OCI-LY7 (cell line): ENCODE measurements around the gene C7.
"Not testable (repeated sequence)": the region's sequence is repeated elsewhere in the genome, so short reads cannot be mapped to it uniquely, and the experiment has no call there.

Experiments
- EZH2phosphoT487 ChIP-seq: fragments of 200-600 bp; sonication (generic); IDR thresholded peaks from 2 replicates; pipeline ENCODE4 v1.6.1; 2018; ENCODE audit warnings: low read depth, borderline replicate concordance, mild to moderate bottlenecking, mixed run types, antibody characterized with exemption, low read length, moderate library complexity, mixed read lengths
- TF ChIP-seq, protein P1 (sequence below): fragments of 200-600 bp; sonication (generic); conservative IDR thresholded peaks from 2 replicates; pipeline ENCODE4 v1.5.1; 2014; ENCODE audit warnings: mild to moderate bottlenecking, antibody characterized with exemption, low read length, moderate library complexity, mixed read lengths

DNA sequence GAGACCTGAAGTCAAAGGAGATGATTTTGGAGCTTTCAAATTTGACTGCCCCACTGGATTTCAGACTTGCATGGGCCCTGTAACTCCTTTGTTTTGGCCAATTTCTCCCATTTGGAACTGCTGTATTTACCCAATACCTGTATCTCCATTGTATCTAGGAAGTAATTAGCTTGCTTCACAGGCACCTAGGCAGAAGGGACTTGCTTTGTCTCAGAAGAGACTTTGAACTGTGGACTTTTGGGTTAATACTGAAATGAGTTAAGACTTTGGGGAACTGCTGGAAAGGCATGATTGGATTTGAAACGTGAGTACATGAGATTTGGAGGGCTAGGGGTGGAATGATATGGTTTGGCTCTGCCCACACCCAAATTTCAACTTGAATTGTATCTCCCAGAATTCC, 26.2 kb upstream of the C7 start:
- TF ChIP-seq, protein P1, sequence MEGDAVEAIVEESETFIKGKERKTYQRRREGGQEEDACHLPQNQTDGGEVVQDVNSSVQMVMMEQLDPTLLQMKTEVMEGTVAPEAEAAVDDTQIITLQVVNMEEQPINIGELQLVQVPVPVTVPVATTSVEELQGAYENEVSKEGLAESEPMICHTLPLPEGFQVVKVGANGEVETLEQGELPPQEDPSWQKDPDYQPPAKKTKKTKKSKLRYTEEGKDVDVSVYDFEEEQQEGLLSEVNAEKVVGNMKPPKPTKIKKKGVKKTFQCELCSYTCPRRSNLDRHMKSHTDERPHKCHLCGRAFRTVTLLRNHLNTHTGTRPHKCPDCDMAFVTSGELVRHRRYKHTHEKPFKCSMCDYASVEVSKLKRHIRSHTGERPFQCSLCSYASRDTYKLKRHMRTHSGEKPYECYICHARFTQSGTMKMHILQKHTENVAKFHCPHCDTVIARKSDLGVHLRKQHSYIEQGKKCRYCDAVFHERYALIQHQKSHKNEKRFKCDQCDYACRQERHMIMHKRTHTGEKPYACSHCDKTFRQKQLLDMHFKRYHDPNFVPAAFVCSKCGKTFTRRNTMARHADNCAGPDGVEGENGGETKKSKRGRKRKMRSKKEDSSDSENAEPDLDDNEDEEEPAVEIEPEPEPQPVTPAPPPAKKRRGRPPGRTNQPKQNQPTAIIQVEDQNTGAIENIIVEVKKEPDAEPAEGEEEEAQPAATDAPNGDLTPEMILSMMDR: not testable (repeated sequence)
- TF ChIP-seq EZH2phosphoT487: not testable (repeated sequence)
